Left ventricle myocardium inferior (tissue), 1 donor: ENCODE results near the gene AWAT2. TPM values are rescaled to one million over a fixed set of nuclear protein-coding genes. Genes with fewer than 3 reads are reported as not detected.

Source experiments
- DNase-seq: peaks from one replicate; pipeline ENCODE4 v3.0.0-alpha.2; 2020
- H3K27ac ChIP-seq: fragments of 200-600 bp; replicated peaks from 2 replicates; pipeline ENCODE4 v1.8.0; 2021
- H3K27me3 ChIP-seq: fragments of 200-600 bp; 2 replicates; pipeline ENCODE4 v1.8.0; 2021; ENCODE audit warnings: low read depth
- H3K36me3 ChIP-seq: fragments of 200-600 bp; 2 replicates; pipeline ENCODE4 v1.8.0; 2021
- H3K4me1 ChIP-seq: fragments of 200-600 bp; 2 replicates; pipeline ENCODE4 v1.8.0; 2021
- H3K4me3 ChIP-seq: fragments of 200-600 bp; 2 replicates; pipeline ENCODE4 v1.8.0; 2021; ENCODE audit warnings: mild to moderate bottlenecking, moderate library complexity
- H3K9me3 ChIP-seq: fragments of 200-600 bp; replicated peaks from 2 replicates; pipeline ENCODE4 v1.8.0; 2021
- intact Hi-C: fragments of 100-400 bp; cut with micrococcal nuclease; formaldehyde crosslinking; loops from one replicate; pipeline ENCODE4 v1.11.0; 2022
- long read RNA-seq: library from polyadenylated mRNA; unstranded; transcript quantifications from one replicate; pipeline ENCODE4 v2.0.0, GENCODE V29; 2021
- total RNA-seq: library from RNA; stranded (reverse); fragmentation: NEBNext Ultra II Directional; extraction: Animal tissue kit (Norgen Biotek cat#: 25700); gene quantifications from one replicate; pipeline ENCODE4 v1.2.1, GENCODE V29; 2021
- TF ChIP-seq, protein P1 (sequence below): fragments of 200-600 bp; IDR thresholded peaks from 2 replicates; pipeline ENCODE4 v1.8.0; 2021; ENCODE audit warnings: antibody characterized with exemption, mild to moderate bottlenecking, borderline replicate concordance
- donor health status: DM: no; HTN: yes; CAD: no; lungs with severe emphysema.

Gene AWAT2, protein sequence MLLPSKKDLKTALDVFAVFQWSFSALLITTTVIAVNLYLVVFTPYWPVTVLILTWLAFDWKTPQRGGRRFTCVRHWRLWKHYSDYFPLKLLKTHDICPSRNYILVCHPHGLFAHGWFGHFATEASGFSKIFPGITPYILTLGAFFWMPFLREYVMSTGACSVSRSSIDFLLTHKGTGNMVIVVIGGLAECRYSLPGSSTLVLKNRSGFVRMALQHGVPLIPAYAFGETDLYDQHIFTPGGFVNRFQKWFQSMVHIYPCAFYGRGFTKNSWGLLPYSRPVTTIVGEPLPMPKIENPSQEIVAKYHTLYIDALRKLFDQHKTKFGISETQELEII
- total RNA-seq: not detected
- long read RNA-seq: 0 reads

DNA sequence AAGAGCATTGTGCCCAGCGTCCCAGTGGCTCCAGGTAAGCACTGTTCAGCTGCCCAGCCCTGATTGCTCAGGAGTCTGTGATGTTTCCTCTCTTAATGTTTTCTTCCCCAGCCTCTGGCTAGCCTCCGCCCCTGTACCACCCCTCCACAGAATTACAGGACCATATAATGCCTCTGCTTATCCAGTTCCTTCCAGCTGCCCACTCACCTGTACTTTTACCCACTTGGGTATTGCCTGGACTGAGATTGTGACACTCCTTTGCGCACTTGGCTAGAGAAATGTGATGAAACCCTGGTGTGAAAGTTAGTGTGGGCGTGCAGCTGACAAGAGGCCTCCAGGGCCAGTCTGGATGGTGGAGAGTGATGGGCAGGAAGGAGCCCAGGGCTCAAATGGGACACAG is at the start of gene AWAT2:
Gene AWAT2 (minus strand): TSS at position 14 of the 400 bp plus-strand sequence. CDS start 6 bp downstream, at position 8.
- TF ChIP-seq, protein P1, sequence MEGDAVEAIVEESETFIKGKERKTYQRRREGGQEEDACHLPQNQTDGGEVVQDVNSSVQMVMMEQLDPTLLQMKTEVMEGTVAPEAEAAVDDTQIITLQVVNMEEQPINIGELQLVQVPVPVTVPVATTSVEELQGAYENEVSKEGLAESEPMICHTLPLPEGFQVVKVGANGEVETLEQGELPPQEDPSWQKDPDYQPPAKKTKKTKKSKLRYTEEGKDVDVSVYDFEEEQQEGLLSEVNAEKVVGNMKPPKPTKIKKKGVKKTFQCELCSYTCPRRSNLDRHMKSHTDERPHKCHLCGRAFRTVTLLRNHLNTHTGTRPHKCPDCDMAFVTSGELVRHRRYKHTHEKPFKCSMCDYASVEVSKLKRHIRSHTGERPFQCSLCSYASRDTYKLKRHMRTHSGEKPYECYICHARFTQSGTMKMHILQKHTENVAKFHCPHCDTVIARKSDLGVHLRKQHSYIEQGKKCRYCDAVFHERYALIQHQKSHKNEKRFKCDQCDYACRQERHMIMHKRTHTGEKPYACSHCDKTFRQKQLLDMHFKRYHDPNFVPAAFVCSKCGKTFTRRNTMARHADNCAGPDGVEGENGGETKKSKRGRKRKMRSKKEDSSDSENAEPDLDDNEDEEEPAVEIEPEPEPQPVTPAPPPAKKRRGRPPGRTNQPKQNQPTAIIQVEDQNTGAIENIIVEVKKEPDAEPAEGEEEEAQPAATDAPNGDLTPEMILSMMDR: no peak
- intact Hi-C loops: no loop called here

DNA sequence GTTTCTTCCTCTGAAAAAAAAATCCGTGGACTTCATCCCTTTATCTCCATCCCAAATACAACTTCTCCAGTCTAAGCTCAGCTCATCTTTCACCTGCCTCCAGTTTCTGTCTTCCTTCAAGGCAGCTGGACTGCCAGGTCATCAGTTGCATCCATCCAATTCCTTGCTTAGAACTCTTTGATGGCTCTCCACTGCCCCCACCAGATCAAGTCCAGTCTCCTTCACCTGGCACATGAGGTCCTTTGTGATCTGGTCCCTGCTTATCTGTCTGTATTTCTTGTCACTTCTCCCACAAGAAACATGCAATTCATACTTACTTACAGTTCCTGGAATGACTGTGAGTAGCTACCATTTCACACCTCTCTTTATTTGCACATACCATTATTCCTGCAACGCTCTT is 46.3 kb upstream of the AWAT2 start:
- Histone ChIP-seq H3K36me3 (no peaks in the 10 kb centered on the region), H3K27me3 (no peaks in the 10 kb centered on the region), H3K4me3 (no peak overlapping the region), H3K4me1 (peaks cover 5% of the 10 kb centered on the region), H3K27ac (no peak overlapping the region), H3K9me3 (no peaks in the 10 kb centered on the region)
- TF ChIP-seq, protein P1: peak; percentile 44
- intact Hi-C loops: loop anchor here (5.0 to 10.0 kb wide), 2 partner anchors 61 to 559 kb away; no protein-coding TSS in a partner anchor
- no peak for DNase-seq

More for the DNA sequence above, at the start of gene AWAT2:
- no peaks in the 10 kb centered on the region for H3K4me1 ChIP-seq
- H3K4me3 ChIP-seq: no peak within 1 kb of the TSS
- no peaks in the 10 kb centered on the region for H3K27me3 ChIP-seq
- DNase-seq: no peak
- H3K36me3 ChIP-seq: no peaks in the 10 kb centered on the region
- no peak within 1 kb of the TSS for H3K27ac ChIP-seq
- no peaks in the 10 kb centered on the region for H3K9me3 ChIP-seq

DNA sequence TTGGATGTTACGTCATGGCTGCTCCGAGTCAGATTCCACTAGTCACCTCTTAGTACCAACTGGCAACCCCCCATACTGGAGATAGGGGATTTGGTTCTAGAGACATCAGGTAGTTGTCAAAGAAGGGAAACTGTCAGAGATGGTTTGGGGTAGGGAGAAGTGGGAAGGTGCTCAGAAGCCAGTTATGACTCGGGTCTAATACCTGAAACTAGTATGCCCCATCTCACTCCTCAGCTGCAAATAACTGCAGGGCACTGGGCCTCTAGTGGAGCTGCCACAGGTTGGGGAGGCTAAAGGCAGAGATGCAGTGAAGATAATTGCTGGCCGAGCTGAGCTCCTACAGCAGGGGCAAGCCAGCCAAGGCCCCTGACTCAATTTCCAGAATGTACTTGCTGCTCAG is 42.5 kb upstream of the AWAT2 start:
- H3K4me1 ChIP-seq: peaks cover 11% of the 10 kb centered on the region
- TF ChIP-seq, protein P1: no peak
- DNase-seq: no peak
- intact Hi-C loops: loop anchor here (10.0 kb wide), 1 partner anchor 57 kb away; no protein-coding TSS in a partner anchor
- H3K4me3 ChIP-seq: no peak overlapping the region
- H3K9me3 ChIP-seq: no peaks in the 10 kb centered on the region
- no peaks in the 10 kb centered on the region for H3K27me3 ChIP-seq
- no peaks in the 10 kb centered on the region for H3K36me3 ChIP-seq
- no peak overlapping the region for H3K27ac ChIP-seq

DNA sequence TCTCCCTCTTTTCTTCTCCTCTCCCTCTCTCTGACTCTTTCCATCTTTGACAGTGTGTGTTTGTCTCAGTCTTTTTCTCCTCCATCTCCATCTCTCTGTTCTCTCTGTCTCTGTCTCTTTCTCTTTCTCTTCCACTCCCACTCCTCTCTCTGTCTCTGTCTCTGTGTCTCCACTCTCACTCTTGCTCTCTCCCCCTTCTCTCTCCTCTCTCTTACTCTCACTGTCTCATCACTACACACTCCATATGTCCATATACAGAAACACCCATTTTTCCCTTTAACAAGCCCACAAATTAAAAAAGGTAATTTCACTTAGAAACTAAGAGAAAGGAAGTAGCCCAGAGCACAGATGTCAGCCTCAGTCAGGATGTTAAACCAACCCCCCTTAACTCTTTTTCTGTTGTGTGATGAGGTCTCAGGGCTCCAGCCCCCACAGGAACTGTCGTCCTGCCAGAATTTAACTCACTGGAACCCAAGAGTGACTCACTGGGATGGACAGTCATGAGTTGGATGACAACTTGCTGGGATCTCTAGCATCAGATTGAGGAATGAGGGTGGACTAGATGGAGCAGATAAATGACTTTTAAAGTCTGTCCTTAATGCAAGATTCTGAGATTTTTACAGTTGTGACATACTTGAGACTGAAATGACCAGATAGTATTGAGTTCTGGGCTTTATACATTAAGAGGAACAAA is 40.0 kb upstream of the AWAT2 start:
- Histone ChIP-seq H3K36me3 (no peaks in the 10 kb centered on the region), H3K4me1 (peaks cover 11% of the 10 kb centered on the region), H3K27ac (no peak overlapping the region), H3K9me3 (no peaks in the 10 kb centered on the region), H3K4me3 (no peak overlapping the region), H3K27me3 (no peaks in the 10 kb centered on the region)
- intact Hi-C loops: loop anchor here (10.0 kb wide), 1 partner anchor 55 kb away; no protein-coding TSS in a partner anchor
- DNase-seq: no peak
- TF ChIP-seq, protein P1: no peak

DNA sequence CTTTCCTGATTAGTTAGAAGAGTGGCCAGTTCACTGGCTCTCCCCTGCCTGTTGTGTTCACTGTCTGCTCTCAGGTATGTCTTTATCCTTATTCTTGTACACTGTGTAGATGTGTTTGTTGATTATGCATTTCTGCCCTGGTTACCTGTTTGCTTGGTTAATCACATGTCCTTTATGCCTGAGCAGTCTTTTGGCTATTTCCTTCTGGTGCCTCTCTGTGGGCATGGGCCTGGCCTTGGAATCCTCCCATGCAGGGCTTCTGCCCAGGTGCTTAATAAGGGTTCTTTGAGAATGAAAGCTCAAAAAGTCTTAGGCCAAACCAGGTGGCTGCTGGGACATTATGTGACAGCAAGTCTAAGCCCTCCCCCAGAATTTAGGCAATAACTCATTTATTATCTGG is 39.0 kb upstream of the AWAT2 start:
- peaks cover 11% of the 10 kb centered on the region for H3K4me1 ChIP-seq
- H3K9me3 ChIP-seq: no peaks in the 10 kb centered on the region
- H3K27me3 ChIP-seq: no peaks in the 10 kb centered on the region
- TF ChIP-seq, protein P1: no peak
- no peak overlapping the region for H3K27ac ChIP-seq
- no peaks in the 10 kb centered on the region for H3K36me3 ChIP-seq
- intact Hi-C loops: no loop called here
- DNase-seq: no peak
- H3K4me3 ChIP-seq: no peak overlapping the region
